ENCODE measurements around the gene MPLKIP.

Gene MPLKIP

DNA sequence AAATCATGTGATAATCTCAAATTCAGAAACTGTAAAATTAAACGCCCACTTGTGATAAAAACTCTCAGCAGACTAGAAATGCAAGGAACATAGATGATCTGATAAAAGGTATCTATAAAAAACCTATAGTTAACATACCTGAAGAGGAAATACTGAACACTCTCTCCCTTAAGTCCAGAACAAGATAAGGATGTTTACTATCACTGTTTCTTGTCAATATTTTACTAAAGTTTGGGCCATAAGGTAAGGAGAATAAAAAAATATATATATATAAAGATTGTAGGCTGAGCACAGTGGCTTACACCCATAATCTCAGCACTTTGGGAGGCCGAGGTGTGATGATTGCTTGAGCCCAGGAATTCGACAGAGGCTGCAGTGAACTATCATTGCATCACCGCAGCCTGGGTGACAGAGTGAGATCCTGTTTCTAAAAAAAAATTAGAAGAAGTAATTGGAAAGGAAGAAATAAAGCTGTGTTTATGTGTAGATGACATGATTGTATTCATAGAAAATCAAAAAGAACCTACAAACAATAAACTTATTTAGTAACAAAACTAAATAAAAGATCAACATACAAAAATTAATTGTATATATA, 28.4 kb downstream of the MPLKIP start:
- no peak overlapping the region for H3K4me3 Mint-ChIP-seq
- no peaks in the 10 kb centered on the region for H3K9me3 Mint-ChIP-seq
- H3K27me3 Mint-ChIP-seq (ENCODE audit: low read depth) = no peaks in the 10 kb centered on the region
- no peaks in the 10 kb centered on the region for H3K36me3 Mint-ChIP-seq (ENCODE audit: low read depth)
- DNase-seq (ENCODE audit: low spot score) = no peak
- H3K27ac Mint-ChIP-seq = no peak overlapping the region
- no peaks in the 10 kb centered on the region for H3K4me1 Mint-ChIP-seq (ENCODE audit: low read depth)

DNA sequence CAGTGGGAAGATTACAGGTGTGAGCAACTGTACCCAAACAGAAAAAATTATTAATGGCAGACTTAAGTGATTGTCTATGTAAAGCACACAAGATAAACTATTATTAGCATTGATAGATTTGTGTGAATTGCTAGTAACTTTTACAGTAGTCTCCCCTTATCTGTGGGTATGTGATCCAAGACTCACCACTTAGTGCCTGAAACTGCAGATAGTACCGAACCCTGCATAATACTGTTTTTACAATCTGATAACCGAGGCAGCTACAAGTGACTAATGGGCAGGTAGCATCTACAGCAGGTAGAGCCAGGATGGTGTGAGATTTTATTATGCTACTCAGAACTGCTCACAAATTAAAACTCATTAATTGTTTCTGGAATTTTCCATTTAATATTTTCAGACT, 31.5 kb downstream of the MPLKIP start:
- Mint-ChIP-seq H3K27me3 (ENCODE audit: low read depth) (no peaks in the 10 kb centered on the region), H3K27ac (no peak overlapping the region), H3K36me3 (ENCODE audit: low read depth) (no peaks in the 10 kb centered on the region), H3K4me1 (ENCODE audit: low read depth) (no peaks in the 10 kb centered on the region), H3K4me3 (no peak overlapping the region), H3K9me3 (no peaks in the 10 kb centered on the region)
- DNase-seq (ENCODE audit: low spot score) = no peak

DNA sequence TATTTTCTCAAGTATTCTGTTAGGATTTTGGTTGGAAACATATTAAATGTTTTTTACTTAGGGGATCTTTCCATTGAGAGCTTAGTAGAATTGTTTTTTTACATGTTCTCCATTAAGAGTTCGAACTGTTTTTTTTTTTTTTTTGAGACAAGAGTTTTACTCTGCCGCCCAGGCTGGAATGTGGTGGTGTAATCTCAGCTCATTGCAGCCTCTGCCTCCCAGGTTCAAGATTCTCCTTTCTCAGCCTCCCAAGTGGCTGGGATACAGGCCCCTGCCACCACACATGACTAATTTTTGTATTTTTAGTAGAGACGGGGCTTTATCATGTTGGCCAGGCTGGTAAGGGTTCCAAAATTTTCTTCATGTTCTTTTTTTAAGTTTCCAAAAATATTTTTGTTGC, 33.2 kb downstream of the MPLKIP start:
- H3K27ac Mint-ChIP-seq = no peak overlapping the region
- H3K27me3 Mint-ChIP-seq (ENCODE audit: low read depth) = no peaks in the 10 kb centered on the region
- H3K36me3 Mint-ChIP-seq (ENCODE audit: low read depth) = peaks cover under 1% of the 10 kb centered on the region
- DNase-seq (ENCODE audit: low spot score) = no peak
- H3K4me3 Mint-ChIP-seq = no peak overlapping the region
- H3K9me3 Mint-ChIP-seq = no peaks in the 10 kb centered on the region
- no peaks in the 10 kb centered on the region for H3K4me1 Mint-ChIP-seq (ENCODE audit: low read depth)

DNA sequence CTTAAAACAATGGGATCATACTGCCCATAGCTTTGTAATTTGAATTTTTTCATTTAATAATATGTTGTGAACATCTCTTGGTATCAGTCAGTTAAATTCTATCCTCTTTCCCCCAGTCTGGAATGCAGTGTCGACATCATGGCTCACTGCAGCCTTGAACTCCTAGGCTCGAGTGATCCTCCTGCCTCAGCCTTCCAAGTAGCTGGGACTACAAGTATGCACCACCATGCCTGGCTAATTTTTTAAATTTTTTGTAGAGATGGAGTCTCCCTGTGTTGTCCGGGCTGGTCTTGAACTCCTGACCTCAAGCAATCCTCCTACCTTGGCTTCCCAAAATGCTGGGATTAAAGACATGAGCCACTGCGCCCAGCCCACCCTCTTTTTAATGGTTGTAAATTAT, 34.6 kb downstream of the MPLKIP start:
- H3K36me3 Mint-ChIP-seq (ENCODE audit: low read depth) = peaks cover 10% of the 10 kb centered on the region
- H3K9me3 Mint-ChIP-seq = no peaks in the 10 kb centered on the region
- no peaks in the 10 kb centered on the region for H3K27me3 Mint-ChIP-seq (ENCODE audit: low read depth)
- H3K27ac Mint-ChIP-seq = no peak overlapping the region
- no peak overlapping the region for H3K4me3 Mint-ChIP-seq
- no peaks in the 10 kb centered on the region for H3K4me1 Mint-ChIP-seq (ENCODE audit: low read depth)
- no peak for DNase-seq (ENCODE audit: low spot score)

DNA sequence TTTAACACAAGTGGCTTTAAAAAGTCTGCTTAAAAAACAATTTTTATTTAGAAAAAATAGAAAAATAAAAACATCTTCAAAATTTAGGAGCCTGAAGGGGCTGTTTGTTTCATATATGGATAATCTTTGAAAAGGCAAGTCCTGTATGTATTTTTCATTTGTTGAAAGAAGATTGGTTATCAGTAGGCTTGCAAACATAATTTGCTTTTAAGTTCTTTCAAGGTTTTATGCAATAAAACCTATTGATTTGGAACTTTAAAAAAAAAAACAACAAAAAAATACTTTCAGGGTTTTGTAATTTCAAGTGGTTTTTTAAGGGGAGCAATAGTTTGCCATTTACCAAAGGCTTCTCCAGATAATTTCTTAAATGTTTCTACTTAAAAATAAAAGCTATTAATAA, 35.6 kb downstream of the MPLKIP start:
- peaks cover 20% of the 10 kb centered on the region for H3K36me3 Mint-ChIP-seq (ENCODE audit: low read depth)
- no peaks in the 10 kb centered on the region for H3K9me3 Mint-ChIP-seq
- H3K4me1 Mint-ChIP-seq (ENCODE audit: low read depth) = no peaks in the 10 kb centered on the region
- H3K27ac Mint-ChIP-seq = no peak overlapping the region
- no peak overlapping the region for H3K4me3 Mint-ChIP-seq
- DNase-seq (ENCODE audit: low spot score) = no peak
- no peaks in the 10 kb centered on the region for H3K27me3 Mint-ChIP-seq (ENCODE audit: low read depth)

DNA sequence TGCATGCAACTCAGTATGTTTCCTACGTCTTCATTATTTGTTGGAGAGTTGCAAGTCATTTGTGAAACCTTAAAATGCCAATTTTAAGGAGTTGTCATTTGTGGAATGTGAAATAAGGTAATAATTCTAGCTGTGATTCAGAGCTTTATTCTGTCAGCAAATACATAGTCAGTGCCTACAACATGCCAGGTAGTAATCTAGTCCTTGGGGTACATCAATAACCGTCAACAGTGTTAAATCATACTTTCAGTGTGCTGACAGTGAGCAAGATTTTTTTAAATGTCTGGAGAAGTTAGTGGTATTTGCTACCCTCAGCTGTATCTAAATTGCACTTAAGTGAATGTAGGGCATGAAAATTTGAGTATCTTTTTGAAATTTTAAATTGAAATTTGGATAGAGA, 36.7 kb downstream of the MPLKIP start:
- no peak for DNase-seq (ENCODE audit: low spot score)
- H3K4me1 Mint-ChIP-seq (ENCODE audit: low read depth) = no peaks in the 10 kb centered on the region
- no peak overlapping the region for H3K27ac Mint-ChIP-seq
- H3K4me3 Mint-ChIP-seq = no peak overlapping the region
- no peaks in the 10 kb centered on the region for H3K27me3 Mint-ChIP-seq (ENCODE audit: low read depth)
- H3K36me3 Mint-ChIP-seq (ENCODE audit: low read depth) = peaks cover 26% of the 10 kb centered on the region
- no peaks in the 10 kb centered on the region for H3K9me3 Mint-ChIP-seq

DNA sequence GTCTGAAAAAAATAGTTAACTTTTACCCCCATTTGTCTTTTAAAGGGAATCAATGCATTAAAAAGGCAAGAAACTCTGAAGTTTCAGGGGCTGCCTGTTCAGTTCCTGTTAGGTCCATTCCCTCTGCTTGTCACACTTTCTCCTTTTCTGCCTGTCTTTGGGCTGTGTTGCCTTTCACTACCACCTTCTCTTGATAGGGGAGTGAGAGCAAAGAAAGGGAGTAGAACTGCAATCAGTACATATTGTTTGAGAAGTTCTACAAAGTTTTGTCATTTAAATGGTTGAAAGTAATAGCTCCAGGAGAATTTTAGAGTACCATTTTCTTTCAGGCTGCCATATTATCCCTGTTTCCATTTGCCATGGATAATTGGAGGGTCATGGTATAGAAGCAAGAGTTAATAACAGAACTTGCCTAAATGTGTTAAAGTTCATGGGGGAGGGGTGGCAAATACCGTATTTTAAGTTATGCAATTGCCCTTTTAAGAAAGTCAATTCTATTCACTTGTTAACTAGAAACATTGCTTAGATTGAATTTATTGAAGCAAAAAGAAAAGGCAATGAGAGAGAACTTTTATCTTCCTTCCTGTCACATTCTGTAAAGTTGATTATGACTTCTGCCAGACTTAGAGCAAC, 38.6 kb downstream of the MPLKIP start:
- H3K9me3 Mint-ChIP-seq = no peaks in the 10 kb centered on the region
- no peak for DNase-seq (ENCODE audit: low spot score)

DNA sequence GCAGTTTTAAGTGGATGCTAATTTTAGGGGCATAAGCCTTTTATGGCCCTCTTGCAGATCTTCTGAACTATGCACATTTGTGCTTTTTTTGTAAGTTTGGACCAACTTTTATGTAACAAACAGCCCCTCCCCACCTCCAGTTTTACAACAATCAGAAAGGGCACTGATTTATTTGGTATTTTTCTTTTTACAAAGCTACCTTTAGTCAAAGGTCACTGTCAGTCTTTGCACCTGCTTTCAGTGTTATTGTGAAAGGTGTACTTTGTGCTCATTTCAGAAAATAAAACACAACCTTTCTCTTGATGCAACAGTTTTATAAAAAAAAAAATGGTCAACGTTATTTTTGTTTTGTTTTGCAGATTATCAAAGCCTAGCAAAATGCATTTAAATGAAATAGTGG, 39.2 kb downstream of the MPLKIP start:
- no peaks in the 10 kb centered on the region for H3K4me1 Mint-ChIP-seq (ENCODE audit: low read depth)
- no peaks in the 10 kb centered on the region for H3K9me3 Mint-ChIP-seq
- no peak overlapping the region for H3K27ac Mint-ChIP-seq
- peaks cover 32% of the 10 kb centered on the region for H3K36me3 Mint-ChIP-seq (ENCODE audit: low read depth)
- no peak overlapping the region for H3K4me3 Mint-ChIP-seq
- H3K27me3 Mint-ChIP-seq (ENCODE audit: low read depth) = no peaks in the 10 kb centered on the region
- DNase-seq (ENCODE audit: low spot score) = no peak

More for the DNA sequence above, 38.6 kb downstream of the MPLKIP start:
- peaks cover 31% of the 10 kb centered on the region for H3K36me3 Mint-ChIP-seq (ENCODE audit: low read depth)
- no peaks in the 10 kb centered on the region for H3K4me1 Mint-ChIP-seq (ENCODE audit: low read depth)
- no peaks in the 10 kb centered on the region for H3K27me3 Mint-ChIP-seq (ENCODE audit: low read depth)
- H3K27ac Mint-ChIP-seq = no peak overlapping the region
- H3K4me3 Mint-ChIP-seq = no peak overlapping the region

DNA sequence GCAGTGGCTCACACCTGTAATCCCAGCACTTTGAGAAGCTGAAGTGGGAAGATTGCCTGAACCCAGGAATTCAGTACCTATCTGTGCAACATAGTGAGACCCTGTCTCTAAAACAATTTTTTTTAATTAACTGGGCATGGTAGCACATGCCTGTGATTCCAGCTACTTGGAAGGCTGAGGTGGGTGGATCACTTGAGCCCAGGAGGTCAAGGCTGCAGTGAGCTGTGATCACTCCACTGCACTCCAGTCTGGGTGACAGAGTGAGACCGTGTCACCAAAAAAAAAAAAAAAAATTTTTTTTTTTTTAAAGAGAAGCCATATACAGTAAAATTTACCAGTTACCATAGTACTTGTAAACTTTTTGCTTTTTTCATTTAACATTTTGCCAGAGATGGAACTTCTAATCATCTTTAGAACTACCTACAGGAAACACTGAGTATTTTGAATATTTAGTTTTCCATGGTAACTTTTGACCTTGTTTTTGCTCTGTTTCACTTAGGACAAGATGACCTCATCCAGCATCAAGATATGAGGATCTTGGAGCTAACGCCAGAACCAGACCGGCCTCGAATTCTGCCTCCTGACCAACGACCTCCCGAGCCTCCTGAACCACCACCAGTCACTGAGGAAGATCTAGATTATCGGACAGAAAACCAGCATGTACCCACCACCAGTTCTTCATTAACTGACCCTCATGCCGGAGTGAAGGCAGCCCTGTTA, 40.6 kb downstream of the MPLKIP start:
- Mint-ChIP-seq H3K4me3 (no peak overlapping the region), H3K27ac (no peak overlapping the region), H3K36me3 (ENCODE audit: low read depth) (peaks cover 39% of the 10 kb centered on the region), H3K4me1 (ENCODE audit: low read depth) (no peaks in the 10 kb centered on the region), H3K27me3 (ENCODE audit: low read depth) (no peaks in the 10 kb centered on the region), H3K9me3 (no peaks in the 10 kb centered on the region)
- no peak for DNase-seq (ENCODE audit: low spot score)

DNA sequence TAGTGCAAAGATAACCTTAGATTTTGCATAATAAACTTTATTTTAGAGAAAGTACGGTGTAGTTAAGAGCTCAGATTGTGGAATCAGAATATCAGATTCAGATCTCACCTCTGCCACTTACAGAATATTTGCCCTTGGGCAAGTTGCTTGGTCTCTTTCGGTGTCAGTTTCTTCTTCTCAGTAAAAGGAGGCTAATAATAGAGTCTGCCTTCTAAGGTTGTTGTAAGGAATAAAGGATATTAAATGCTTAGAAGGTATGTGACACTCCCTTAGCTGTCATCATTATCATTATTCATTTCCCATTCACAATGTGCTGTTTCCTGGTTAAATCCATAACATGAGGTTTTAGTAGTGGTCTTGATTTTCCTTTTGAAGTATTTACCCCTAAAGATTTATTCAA, 42.2 kb downstream of the MPLKIP start:
- no peak for DNase-seq (ENCODE audit: low spot score)
- no peak overlapping the region for H3K4me3 Mint-ChIP-seq
- no peaks in the 10 kb centered on the region for H3K27me3 Mint-ChIP-seq (ENCODE audit: low read depth)
- H3K27ac Mint-ChIP-seq = no peak overlapping the region
- no peaks in the 10 kb centered on the region for H3K9me3 Mint-ChIP-seq
- H3K36me3 Mint-ChIP-seq (ENCODE audit: low read depth) = peaks cover 49% of the 10 kb centered on the region
- no peaks in the 10 kb centered on the region for H3K4me1 Mint-ChIP-seq (ENCODE audit: low read depth)

DNA sequence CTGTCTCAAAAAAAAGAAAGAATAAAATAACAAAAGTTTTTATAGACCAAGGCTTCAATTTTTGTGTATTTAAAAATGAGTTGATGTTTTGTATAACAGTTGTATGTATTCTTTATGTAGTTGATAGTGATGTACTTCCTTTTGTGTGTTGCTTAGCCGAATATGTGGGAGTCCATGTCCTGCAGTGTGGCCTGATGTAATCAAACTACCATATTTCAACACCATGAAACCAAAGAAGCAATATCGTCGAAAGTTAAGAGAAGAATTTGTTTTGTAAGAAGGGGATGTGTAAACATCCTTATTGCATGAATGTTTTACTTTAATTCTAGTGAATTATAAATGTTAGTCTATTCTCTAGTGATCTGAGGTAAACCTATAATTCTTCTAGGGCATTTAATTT, 56.6 kb downstream of the MPLKIP start:
- Mint-ChIP-seq H3K36me3 (ENCODE audit: low read depth) (peaks cover 14% of the 10 kb centered on the region), H3K4me3 (no peak overlapping the region), H3K27ac (no peak overlapping the region), H3K27me3 (ENCODE audit: low read depth) (no peaks in the 10 kb centered on the region), H3K9me3 (no peaks in the 10 kb centered on the region), H3K4me1 (ENCODE audit: low read depth) (no peaks in the 10 kb centered on the region)
- DNase-seq (ENCODE audit: low spot score) = no peak

Data from T-helper 2 cell treated with Interferon-gamma antibody and Interleukin-4, amounts not matched to agents 5 μg/mL and 100 μg/mL, for 36 hours (primary cell).